ENCODE results near the gene TNFAIP8. TPM values are rescaled to one million over a fixed set of nuclear protein-coding genes. Genes with fewer than 3 reads are reported as not detected.

Gene TNFAIP8
- total and polyA plus RNA-seq, 9 of the 15 experiments (the other 6 are each of a cell fraction or from before 2014, with no cell fraction given), result 29.9 to 52.2 (median 44.8) TPM

GRCh38 chr5:119322312-119322947 is 33.4 kb upstream of the TNFAIP8 start (continued):
- TF ChIP-seq UBTF (IDR thresholded peaks at IDR 0.05; ENCODE audit: borderline replicate concordance in 1 of 2, low read depth in 2 of 2, low read length in 2 of 2), result 0 out of 4 replicates have a peak, but pooled peaks of 1 of the 2 experiments have one; percentile 19
- TF ChIP-seq NBN (IDR thresholded peaks at IDR 0.05; ENCODE audit: low read depth), result no peak; the same call in 1 of the 2 replicates
- TF ChIP-seq TFAM (CRISPR knock-in tag; conservative IDR thresholded peaks at IDR 0.05), result no peak
- no peak for TF ChIP-seq FIP1L1 (IDR thresholded peaks at IDR 0.05; ENCODE audit: low read depth, low read length, poor library complexity, severe bottlenecking)
- TF ChIP-seq ZNF584 (CRISPR knock-in tag; IDR thresholded peaks at IDR 0.05; ENCODE audit: low read depth), result no peak
- no peak for TF ChIP-seq TAL1 (IDR thresholded peaks at IDR 0.05)
- no peak for TF ChIP-seq ZNF699 (CRISPR knock-in tag; IDR thresholded peaks at IDR 0.05; ENCODE audit: insufficient replicate concordance)
- TF ChIP-seq STAT6 (CRISPR knock-in tag; IDR thresholded peaks at IDR 0.05), result no peak
- no peak for TF ChIP-seq MAFF (IDR thresholded peaks at IDR 0.05; ENCODE audit: low read length)
- TF ChIP-seq BDP1 (IDR thresholded peaks at IDR 0.05; ENCODE audit: insufficient read depth, insufficient read length), result no peak
- TF ChIP-seq ZNF583 (CRISPR knock-in tag; IDR thresholded peaks at IDR 0.05), result peak; percentile 14; the same call in 1 of the 2 replicates
- no peak for TF ChIP-seq MAFK (IDR thresholded peaks at IDR 0.05; ENCODE audit: low read length)
- no peak for TF ChIP-seq ZFP91 (CRISPR knock-in tag; IDR thresholded peaks at IDR 0.05)
- TF ChIP-seq MTA3 (IDR thresholded peaks at IDR 0.05; ENCODE audit: borderline replicate concordance), result no peak
- TF ChIP-seq ZNF717 (CRISPR knock-in tag; IDR thresholded peaks at IDR 0.05), result no peak
- no peak for TF ChIP-seq FOSL1 (tag; conservative IDR thresholded peaks at IDR 0.05)
- TF ChIP-seq THRA (IDR thresholded peaks at IDR 0.05), result no peak
